Measurements from ENCODE around the gene SIGLEC7. TPM values are rescaled to one million over a fixed set of nuclear protein-coding genes. Genes with fewer than 3 reads are reported as not detected.

Gene SIGLEC7
- total RNA-seq, 1 experiment from 2014 or later, result not detected

DNA sequence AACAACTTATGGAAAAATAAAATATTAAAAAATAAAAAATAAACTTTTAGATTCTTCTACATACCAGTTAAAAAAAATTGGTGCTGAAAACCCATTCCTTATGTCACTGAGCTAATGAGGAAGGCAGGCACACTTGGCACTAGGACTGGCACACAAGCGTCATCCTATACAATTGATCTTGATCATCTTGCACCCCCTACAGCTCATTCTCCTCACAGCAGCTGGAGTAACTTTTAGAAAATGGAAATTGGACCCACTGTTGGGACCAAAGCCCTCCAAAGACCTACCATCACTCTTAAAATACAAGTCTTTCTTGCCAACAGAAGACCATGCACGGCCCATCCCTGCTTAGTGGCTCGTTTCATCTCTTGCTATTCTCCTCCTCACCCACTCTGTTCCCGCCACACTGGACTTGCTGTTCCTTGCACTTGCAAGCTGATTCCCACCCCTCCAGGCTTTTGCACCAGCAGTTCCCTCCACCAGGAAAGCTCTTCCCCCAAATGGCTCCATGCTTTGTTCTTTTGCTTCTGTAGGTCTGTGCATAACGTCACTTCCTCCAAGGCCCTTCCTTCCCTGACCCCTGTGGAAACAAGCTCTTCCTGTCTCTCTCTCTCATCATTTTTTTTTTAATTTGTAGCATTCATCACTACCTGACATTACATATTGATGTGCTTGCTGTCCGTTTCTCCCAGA is 45.5 kb upstream of the SIGLEC7 start:
- H3K27me3 Mint-ChIP-seq (ENCODE audit: unreplicated experiment), result no peaks in the 10 kb centered on the region
- H3K4me3 Mint-ChIP-seq (ENCODE audit: low read depth, unreplicated experiment), result no peak overlapping the region
- H3K27ac Mint-ChIP-seq (ENCODE audit: unreplicated experiment), result no peak overlapping the region
- DNase-seq, result peak; percentile 39
- H3K9me3 Mint-ChIP-seq (ENCODE audit: low read depth, unreplicated experiment), result no peaks in the 10 kb centered on the region
- peaks cover 35% of the 10 kb centered on the region for H3K36me3 Mint-ChIP-seq (ENCODE audit: insufficient read depth, unreplicated experiment)
- peaks cover 38% of the 10 kb centered on the region for H3K4me1 Mint-ChIP-seq (ENCODE audit: low read depth, unreplicated experiment)
- TF ChIP-seq, protein P1, sequence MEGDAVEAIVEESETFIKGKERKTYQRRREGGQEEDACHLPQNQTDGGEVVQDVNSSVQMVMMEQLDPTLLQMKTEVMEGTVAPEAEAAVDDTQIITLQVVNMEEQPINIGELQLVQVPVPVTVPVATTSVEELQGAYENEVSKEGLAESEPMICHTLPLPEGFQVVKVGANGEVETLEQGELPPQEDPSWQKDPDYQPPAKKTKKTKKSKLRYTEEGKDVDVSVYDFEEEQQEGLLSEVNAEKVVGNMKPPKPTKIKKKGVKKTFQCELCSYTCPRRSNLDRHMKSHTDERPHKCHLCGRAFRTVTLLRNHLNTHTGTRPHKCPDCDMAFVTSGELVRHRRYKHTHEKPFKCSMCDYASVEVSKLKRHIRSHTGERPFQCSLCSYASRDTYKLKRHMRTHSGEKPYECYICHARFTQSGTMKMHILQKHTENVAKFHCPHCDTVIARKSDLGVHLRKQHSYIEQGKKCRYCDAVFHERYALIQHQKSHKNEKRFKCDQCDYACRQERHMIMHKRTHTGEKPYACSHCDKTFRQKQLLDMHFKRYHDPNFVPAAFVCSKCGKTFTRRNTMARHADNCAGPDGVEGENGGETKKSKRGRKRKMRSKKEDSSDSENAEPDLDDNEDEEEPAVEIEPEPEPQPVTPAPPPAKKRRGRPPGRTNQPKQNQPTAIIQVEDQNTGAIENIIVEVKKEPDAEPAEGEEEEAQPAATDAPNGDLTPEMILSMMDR (IDR thresholded peaks at IDR 0.05; ENCODE audit: unreplicated experiment), result peak; percentile 61
- no TSS peak for BruUV-seq (replicated peaks)
- intact Hi-C loops (cut with micrococcal nuclease; ENCODE audit: unreplicated experiment), result loop anchor here (1.0 to 5.0 kb wide), 4 partner anchors 75 to 294 kb away; no protein-coding TSS in a partner anchor
- CTCF ChIA-PET, result interaction anchor here (0.9 to 1.9 kb wide), 5 partner anchors 76 to 540 kb away, joined by 3 to 37 read pairs (median 9); no protein-coding TSS in a partner anchor

DNA sequence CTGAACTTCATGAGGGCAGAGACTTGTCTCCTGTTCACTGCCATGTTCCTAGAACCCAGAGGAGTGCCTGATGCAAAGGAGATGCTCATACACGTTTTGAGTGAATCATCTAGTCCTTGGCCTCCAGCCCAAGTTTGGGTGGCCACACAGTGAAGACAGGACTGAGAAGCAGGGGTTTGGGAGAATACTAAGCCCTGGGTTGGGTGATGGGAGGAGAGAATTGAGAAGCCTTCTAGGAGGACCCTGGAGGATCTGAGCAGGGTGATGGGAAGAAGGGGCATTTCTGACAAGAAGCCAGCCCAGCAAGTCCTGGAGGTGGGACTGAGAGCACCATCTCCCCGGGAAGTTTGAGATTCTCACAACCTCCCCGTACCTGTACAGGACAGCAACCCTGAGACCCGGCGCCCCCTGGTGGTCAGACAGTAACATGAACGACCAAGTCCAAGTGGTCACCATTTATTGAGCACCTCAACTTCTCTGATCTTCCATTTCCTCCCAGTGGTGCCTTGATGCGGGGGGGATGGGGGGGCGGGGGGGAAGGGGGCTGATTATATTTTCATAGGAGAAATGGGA is 44.8 kb upstream of the SIGLEC7 start:
- DNase-seq, result peak; percentile 93

DNA sequence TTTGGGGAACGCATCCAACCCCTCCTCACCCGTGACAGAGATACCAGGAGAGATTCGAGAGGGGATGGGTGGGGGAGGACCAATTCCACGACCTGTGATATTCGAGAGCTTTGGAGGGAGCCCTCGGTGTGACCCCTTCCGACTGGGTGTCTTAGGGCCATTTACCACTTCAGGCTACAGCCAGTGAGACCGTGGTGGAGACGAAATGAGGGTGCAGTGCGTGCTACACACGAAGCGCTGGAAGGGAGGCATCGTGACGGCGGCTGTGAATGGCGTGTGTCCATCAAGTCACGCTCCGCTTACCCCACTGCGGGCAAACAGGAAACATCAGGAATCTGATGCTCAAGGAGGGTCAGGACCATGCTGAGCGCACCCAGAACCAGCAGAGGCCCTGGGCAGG is 44.3 kb upstream of the SIGLEC7 start:
- Mint-ChIP-seq H3K27ac (ENCODE audit: unreplicated experiment) (no peak overlapping the region), H3K4me1 (ENCODE audit: low read depth, unreplicated experiment) (peaks cover 33% of the 10 kb centered on the region), H3K27me3 (ENCODE audit: unreplicated experiment) (no peaks in the 10 kb centered on the region), H3K4me3 (ENCODE audit: low read depth, unreplicated experiment) (no peak overlapping the region), H3K36me3 (ENCODE audit: insufficient read depth, unreplicated experiment) (peaks cover 40% of the 10 kb centered on the region), H3K9me3 (ENCODE audit: low read depth, unreplicated experiment) (no peaks in the 10 kb centered on the region)
- no TSS peak for BruUV-seq (replicated peaks)
- DNase-seq, result no peak
- CTCF ChIA-PET, result no interaction called here
- intact Hi-C loops (cut with micrococcal nuclease; ENCODE audit: unreplicated experiment), result loop anchor here (1.0 to 5.0 kb wide), 4 partner anchors 76 to 295 kb away; no protein-coding TSS in a partner anchor
- TF ChIP-seq, protein P1 (IDR thresholded peaks at IDR 0.05; ENCODE audit: unreplicated experiment), result no peak

More for the DNA sequence above, 44.8 kb upstream of the SIGLEC7 start:
- Mint-ChIP-seq H3K9me3 (ENCODE audit: low read depth, unreplicated experiment) (no peaks in the 10 kb centered on the region), H3K4me1 (ENCODE audit: low read depth, unreplicated experiment) (peaks cover 33% of the 10 kb centered on the region), H3K27me3 (ENCODE audit: unreplicated experiment) (no peaks in the 10 kb centered on the region), H3K36me3 (ENCODE audit: insufficient read depth, unreplicated experiment) (peaks cover 35% of the 10 kb centered on the region), H3K27ac (ENCODE audit: unreplicated experiment) (no peak overlapping the region), H3K4me3 (ENCODE audit: low read depth, unreplicated experiment) (no peak overlapping the region)
- intact Hi-C loops (cut with micrococcal nuclease; ENCODE audit: unreplicated experiment), result loop anchor here (1.0 to 5.0 kb wide), 4 partner anchors 76 to 295 kb away; no protein-coding TSS in a partner anchor
- TF ChIP-seq, protein P1 (IDR thresholded peaks at IDR 0.05; ENCODE audit: unreplicated experiment), result peak; percentile 75
- CTCF ChIA-PET, result interaction anchor here (1.1 to 1.9 kb wide), 4 partner anchors 76 to 393 kb away, joined by 4 to 37 read pairs (median 10); no protein-coding TSS in a partner anchor
- BruUV-seq (replicated peaks), result no TSS peak

DNA sequence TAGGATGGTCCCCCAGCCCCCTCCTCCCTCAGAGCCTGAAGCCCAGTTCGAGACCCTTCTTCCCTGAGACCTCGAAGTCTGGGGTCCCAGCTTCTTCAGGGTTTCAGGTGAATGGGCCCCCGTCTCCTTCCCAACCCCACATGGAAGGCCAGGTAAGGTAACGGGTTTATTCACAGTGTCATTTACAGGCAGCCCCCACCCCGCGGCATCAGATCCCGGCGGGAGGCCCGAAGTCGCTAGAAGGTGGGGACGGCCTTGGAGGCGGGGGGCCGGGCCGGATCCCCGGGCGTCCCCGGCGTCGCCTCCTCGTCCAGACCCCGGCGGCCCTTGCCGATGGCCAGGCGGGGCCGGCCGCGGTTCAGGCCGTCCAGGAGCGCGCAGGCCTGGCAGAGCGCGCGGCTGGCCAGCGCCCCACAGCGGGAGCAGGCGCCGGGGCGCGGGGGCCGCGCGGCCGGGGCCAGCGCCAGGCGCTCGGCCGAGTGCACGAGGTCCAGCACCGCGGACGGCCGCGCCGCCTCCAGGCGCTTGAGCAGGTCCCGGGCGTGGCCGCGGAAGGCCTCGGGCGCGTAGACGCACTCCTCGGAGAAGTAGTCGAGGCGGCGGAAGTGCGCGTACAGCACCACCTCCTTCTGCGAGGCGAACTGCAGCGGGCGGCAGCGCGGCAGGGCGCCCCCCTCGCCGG is 43.6 kb upstream of the SIGLEC7 start:
- H3K27ac Mint-ChIP-seq (ENCODE audit: unreplicated experiment), result no peak overlapping the region
- H3K27me3 Mint-ChIP-seq (ENCODE audit: unreplicated experiment), result no peaks in the 10 kb centered on the region
- H3K4me1 Mint-ChIP-seq (ENCODE audit: low read depth, unreplicated experiment), result peaks cover 29% of the 10 kb centered on the region
- no peak overlapping the region for H3K4me3 Mint-ChIP-seq (ENCODE audit: low read depth, unreplicated experiment)
- H3K9me3 Mint-ChIP-seq (ENCODE audit: low read depth, unreplicated experiment), result no peaks in the 10 kb centered on the region
- no TSS peak for BruUV-seq (replicated peaks)
- DNase-seq, result no peak
- H3K36me3 Mint-ChIP-seq (ENCODE audit: insufficient read depth, unreplicated experiment), result peaks cover 47% of the 10 kb centered on the region
- intact Hi-C loops (cut with micrococcal nuclease; ENCODE audit: unreplicated experiment), result loop anchor here (5.0 kb wide), 2 partner anchors 191 to 296 kb away; no protein-coding TSS in a partner anchor
- CTCF ChIA-PET, result no interaction called here
- TF ChIP-seq, protein P1 (IDR thresholded peaks at IDR 0.05; ENCODE audit: unreplicated experiment), result no peak

Data from Calu3 (cell line).